NCI-H226 (cell line): ENCODE data around the gene CHTF18.
A peak's percentile ranks its signal among the peaks of the same experiment; 100 is the strongest.

Source experiments
- DNase-seq: peaks from one replicate; pipeline ENCODE4 v3.0.0-alpha.2; 2015

CHTF18 gene

GRCh38 chr16:794853-795466, 6.5 kb downstream of the CHTF18 start:
- DNase-seq: no peak

- DNase-seq: peak; percentile 58
Measured at GRCh38 chr16:795580-796229, 7.3 kb downstream of the CHTF18 start.

- DNase-seq: no peak
Measured at GRCh38 chr16:796296-797119, 8.1 kb downstream of the CHTF18 start.

- no peak for DNase-seq
Measured at GRCh38 chr16:797120-797420, 8.7 kb downstream of the CHTF18 start.

- no peak for DNase-seq
Measured at GRCh38 chr16:797686-798085, 9.3 kb downstream of the CHTF18 start.

GRCh38 chr16:798666-799065, 10.2 kb downstream of the CHTF18 start:
- no peak for DNase-seq

- DNase-seq: no peak
Measured at GRCh38 chr16:799111-799947, 10.9 kb downstream of the CHTF18 start.

GRCh38 chr16:799948-800833, 11.8 kb downstream of the CHTF18 start, which contains the start of gene GNG13:
Gene GNG13 (minus strand): TSS chr16:800734. CDS start chr16:799077, 1,657 bp downstream.
- DNase-seq: no peak

- DNase-seq: no peak
Measured at GRCh38 chr16:800834-801511, 12.6 kb downstream of the CHTF18 start.

- no peak for DNase-seq
Measured at GRCh38 chr16:801584-802363, 13.4 kb downstream of the CHTF18 start.

- DNase-seq: no peak
Measured at GRCh38 chr16:802461-802860, 14.0 kb downstream of the CHTF18 start.

GRCh38 chr16:802914-803753, 14.7 kb downstream of the CHTF18 start:
- DNase-seq: no peak

- DNase-seq: no peak
Measured at GRCh38 chr16:803754-804080, 15.3 kb downstream of the CHTF18 start.

GRCh38 chr16:804193-805048, 16.0 kb downstream of the CHTF18 start:
- DNase-seq: no peak

- DNase-seq: no peak
Measured at GRCh38 chr16:805474-805873, 17.1 kb downstream of the CHTF18 start.

GRCh38 chr16:807347-808084, 19.1 kb downstream of the CHTF18 start:
- DNase-seq: peak; percentile 69

GRCh38 chr16:808085-808386, 19.6 kb downstream of the CHTF18 start:
- no peak for DNase-seq

GRCh38 chr16:813204-813915, 24.9 kb downstream of the CHTF18 start:
- DNase-seq: no peak
